Measurements from ENCODE around the gene GTF2H1. TPM values are rescaled to one million over a fixed set of nuclear protein-coding genes. Genes with fewer than 3 reads are reported as not detected.

GTF2H1 gene
- total RNA-seq, 2 experiments from 2014 or later = 61.1 to 63.2 TPM

GRCh38 chr11:18332302-18332701 lies 9.9 kb downstream of the GTF2H1 start:
- H3K36me3 Mint-ChIP-seq = peaks cover 44% of the 10 kb centered on the region

GRCh38 chr11:18332891-18333290 lies 10.5 kb downstream of the GTF2H1 start:
- no peak for DNase-seq
- Mint-ChIP-seq H3K4me3 (no peak overlapping the region), H3K4me1 (peaks cover 33% of the 10 kb centered on the region), H3K9me3 (no peaks in the 10 kb centered on the region), H3K27me3 (no peaks in the 10 kb centered on the region), H3K36me3 (peaks cover 45% of the 10 kb centered on the region), H3K27ac (peak overlapping the region; percentile 35)

More at GRCh38 chr11:18332302-18332701, 9.9 kb downstream of the GTF2H1 start:
- peaks cover 33% of the 10 kb centered on the region for H3K4me1 Mint-ChIP-seq
- H3K9me3 Mint-ChIP-seq = no peaks in the 10 kb centered on the region
- H3K4me3 Mint-ChIP-seq = no peak overlapping the region
- peak overlapping the region; percentile 73 for H3K27ac Mint-ChIP-seq
- no peak for DNase-seq
- H3K27me3 Mint-ChIP-seq = no peaks in the 10 kb centered on the region

- Mint-ChIP-seq H3K36me3 (peaks cover 18% of the 10 kb centered on the region), H3K27me3 (no peaks in the 10 kb centered on the region), H3K4me1 (peaks cover 2% of the 10 kb centered on the region), H3K27ac (no peak overlapping the region), H3K4me3 (no peak overlapping the region), H3K9me3 (no peaks in the 10 kb centered on the region)
- DNase-seq = no peak
Measured at GRCh38 chr11:18347471-18348125, 25.2 kb downstream of the GTF2H1 start.

- Mint-ChIP-seq H3K4me1 (no peaks in the 10 kb centered on the region), H3K4me3 (no peak overlapping the region), H3K27ac (peak overlapping the region; percentile 38), H3K36me3 (peaks cover 24% of the 10 kb centered on the region), H3K9me3 (no peaks in the 10 kb centered on the region), H3K27me3 (no peaks in the 10 kb centered on the region)
- no peak for DNase-seq
Measured at GRCh38 chr11:18352581-18352980, 30.2 kb downstream of the GTF2H1 start.

- Mint-ChIP-seq H3K27me3 (no peaks in the 10 kb centered on the region), H3K36me3 (peaks cover 15% of the 10 kb centered on the region), H3K4me3 (no peak overlapping the region), H3K9me3 (no peaks in the 10 kb centered on the region), H3K27ac (no peak overlapping the region), H3K4me1 (no peaks in the 10 kb centered on the region)
- no peak for DNase-seq
Measured at GRCh38 chr11:18358646-18359045, 36.3 kb downstream of the GTF2H1 start.

GRCh38 chr11:18361154-18361553 lies 38.8 kb downstream of the GTF2H1 start:
- DNase-seq = no peak
- no peak overlapping the region for H3K4me3 Mint-ChIP-seq
- H3K27me3 Mint-ChIP-seq = no peaks in the 10 kb centered on the region
- H3K36me3 Mint-ChIP-seq = peaks cover 17% of the 10 kb centered on the region
- no peak overlapping the region for H3K27ac Mint-ChIP-seq
- no peaks in the 10 kb centered on the region for H3K4me1 Mint-ChIP-seq
- H3K9me3 Mint-ChIP-seq = no peaks in the 10 kb centered on the region

GRCh38 chr11:18364495-18365073 lies 42.2 kb downstream of the GTF2H1 start:
- Mint-ChIP-seq H3K27me3 (no peaks in the 10 kb centered on the region), H3K36me3 (peaks cover 21% of the 10 kb centered on the region), H3K9me3 (no peaks in the 10 kb centered on the region)

GRCh38 chr11:18365741-18366140 lies 43.4 kb downstream of the GTF2H1 start:
- Mint-ChIP-seq H3K9me3 (no peaks in the 10 kb centered on the region), H3K4me3 (no peak overlapping the region), H3K27ac (no peak overlapping the region), H3K4me1 (no peaks in the 10 kb centered on the region), H3K27me3 (no peaks in the 10 kb centered on the region), H3K36me3 (peaks cover 21% of the 10 kb centered on the region)
- DNase-seq = no peak

More at GRCh38 chr11:18364495-18365073, 42.2 kb downstream of the GTF2H1 start:
- no peak overlapping the region for H3K27ac Mint-ChIP-seq
- no peak for DNase-seq
- H3K4me1 Mint-ChIP-seq = no peaks in the 10 kb centered on the region
- H3K4me3 Mint-ChIP-seq = no peak overlapping the region

- peaks cover 19% of the 10 kb centered on the region for H3K36me3 Mint-ChIP-seq
Measured at GRCh38 chr11:18366286-18366685, 43.9 kb downstream of the GTF2H1 start.

GRCh38 chr11:18367431-18367830 lies 45.1 kb downstream of the GTF2H1 start:
- no peaks in the 10 kb centered on the region for H3K27me3 Mint-ChIP-seq
- H3K27ac Mint-ChIP-seq = no peak overlapping the region
- H3K4me3 Mint-ChIP-seq = no peak overlapping the region
- no peak for DNase-seq
- peaks cover 19% of the 10 kb centered on the region for H3K36me3 Mint-ChIP-seq
- H3K9me3 Mint-ChIP-seq = no peaks in the 10 kb centered on the region
- H3K4me1 Mint-ChIP-seq = no peaks in the 10 kb centered on the region

More at GRCh38 chr11:18366286-18366685, 43.9 kb downstream of the GTF2H1 start:
- Mint-ChIP-seq H3K9me3 (no peaks in the 10 kb centered on the region), H3K27me3 (no peaks in the 10 kb centered on the region), H3K4me1 (no peaks in the 10 kb centered on the region), H3K4me3 (no peak overlapping the region), H3K27ac (peak overlapping the region; percentile 17)
- DNase-seq = no peak

- no peak for DNase-seq
- Mint-ChIP-seq H3K27me3 (no peaks in the 10 kb centered on the region), H3K4me1 (no peaks in the 10 kb centered on the region), H3K27ac (no peak overlapping the region), H3K9me3 (no peaks in the 10 kb centered on the region), H3K36me3 (peaks cover 19% of the 10 kb centered on the region), H3K4me3 (no peak overlapping the region)
Measured at GRCh38 chr11:18368221-18368620, 45.9 kb downstream of the GTF2H1 start.

GRCh38 chr11:18369398-18369797 lies 47.0 kb downstream of the GTF2H1 start:
- peaks cover 15% of the 10 kb centered on the region for H3K36me3 Mint-ChIP-seq
- no peaks in the 10 kb centered on the region for H3K27me3 Mint-ChIP-seq
- H3K4me1 Mint-ChIP-seq = no peaks in the 10 kb centered on the region
- H3K9me3 Mint-ChIP-seq = no peaks in the 10 kb centered on the region
- no peak overlapping the region for H3K27ac Mint-ChIP-seq
- DNase-seq = no peak
- no peak overlapping the region for H3K4me3 Mint-ChIP-seq

- H3K4me1 Mint-ChIP-seq = no peaks in the 10 kb centered on the region
- H3K27ac Mint-ChIP-seq = no peak overlapping the region
- no peak for DNase-seq
- H3K36me3 Mint-ChIP-seq = peaks cover 8% of the 10 kb centered on the region
- no peak overlapping the region for H3K4me3 Mint-ChIP-seq
- no peaks in the 10 kb centered on the region for H3K27me3 Mint-ChIP-seq
- H3K9me3 Mint-ChIP-seq = no peaks in the 10 kb centered on the region
Measured at GRCh38 chr11:18371279-18371678, 48.9 kb downstream of the GTF2H1 start.

- Mint-ChIP-seq H3K9me3 (no peaks in the 10 kb centered on the region), H3K4me3 (no peak overlapping the region), H3K36me3 (peaks cover 2% of the 10 kb centered on the region), H3K27ac (no peak overlapping the region), H3K27me3 (no peaks in the 10 kb centered on the region), H3K4me1 (peaks cover 3% of the 10 kb centered on the region)
- no peak for DNase-seq
Measured at GRCh38 chr11:18372201-18372600, 49.8 kb downstream of the GTF2H1 start.

GRCh38 chr11:18374956-18375355 lies 52.6 kb downstream of the GTF2H1 start:
- Mint-ChIP-seq H3K4me3 (no peak overlapping the region), H3K27ac (no peak overlapping the region), H3K36me3 (no peaks in the 10 kb centered on the region), H3K27me3 (no peaks in the 10 kb centered on the region), H3K9me3 (no peaks in the 10 kb centered on the region), H3K4me1 (peaks cover 3% of the 10 kb centered on the region)
- no peak for DNase-seq

- no peaks in the 10 kb centered on the region for H3K9me3 Mint-ChIP-seq
- no peaks in the 10 kb centered on the region for H3K27me3 Mint-ChIP-seq
- H3K4me1 Mint-ChIP-seq = peaks cover 3% of the 10 kb centered on the region
- no peaks in the 10 kb centered on the region for H3K36me3 Mint-ChIP-seq
- no peak overlapping the region for H3K4me3 Mint-ChIP-seq
- no peak for DNase-seq
- H3K27ac Mint-ChIP-seq = no peak overlapping the region
Measured at GRCh38 chr11:18375941-18376340, 53.6 kb downstream of the GTF2H1 start.

All from activated naive CD8-positive, alpha-beta T cell treated with anti-CD3 and anti-CD28 coated beads for 36 hours (primary cell).